ENCODE measurements around the gene HIRIP3.
"Not testable (repeated sequence)": the region's sequence is repeated elsewhere in the genome, so short reads cannot be mapped to it uniquely, and the experiment has no call there.

Gene HIRIP3, protein sequence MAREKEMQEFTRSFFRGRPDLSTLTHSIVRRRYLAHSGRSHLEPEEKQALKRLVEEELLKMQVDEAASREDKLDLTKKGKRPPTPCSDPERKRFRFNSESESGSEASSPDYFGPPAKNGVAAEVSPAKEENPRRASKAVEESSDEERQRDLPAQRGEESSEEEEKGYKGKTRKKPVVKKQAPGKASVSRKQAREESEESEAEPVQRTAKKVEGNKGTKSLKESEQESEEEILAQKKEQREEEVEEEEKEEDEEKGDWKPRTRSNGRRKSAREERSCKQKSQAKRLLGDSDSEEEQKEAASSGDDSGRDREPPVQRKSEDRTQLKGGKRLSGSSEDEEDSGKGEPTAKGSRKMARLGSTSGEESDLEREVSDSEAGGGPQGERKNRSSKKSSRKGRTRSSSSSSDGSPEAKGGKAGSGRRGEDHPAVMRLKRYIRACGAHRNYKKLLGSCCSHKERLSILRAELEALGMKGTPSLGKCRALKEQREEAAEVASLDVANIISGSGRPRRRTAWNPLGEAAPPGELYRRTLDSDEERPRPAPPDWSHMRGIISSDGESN

DNA sequence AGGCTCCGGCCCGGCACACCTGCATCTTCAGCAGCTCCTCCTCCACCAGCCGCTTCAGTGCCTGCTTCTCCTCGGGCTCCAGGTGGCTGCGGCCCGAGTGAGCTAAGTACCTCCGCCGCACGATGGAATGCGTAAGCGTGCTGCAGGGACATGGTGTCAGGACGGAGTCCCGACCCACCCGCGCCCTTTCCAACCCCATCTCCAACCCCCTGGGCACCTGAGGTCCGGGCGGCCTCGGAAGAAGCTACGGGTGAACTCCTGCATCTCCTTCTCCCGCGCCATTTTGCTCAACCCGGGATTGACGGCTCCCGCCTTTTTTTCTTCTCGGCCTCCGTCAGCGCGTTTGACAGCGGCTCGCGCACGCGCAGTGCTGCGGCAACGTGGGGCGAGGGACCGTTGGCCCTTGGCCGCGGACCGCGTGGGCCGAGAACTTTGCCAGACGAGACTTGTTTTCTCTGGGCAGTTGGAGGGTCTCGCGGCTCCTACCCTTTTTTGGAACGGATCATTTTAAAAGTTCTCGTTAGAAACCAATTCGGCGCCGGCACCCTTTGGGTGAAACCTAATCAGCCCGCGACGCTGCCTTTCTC is at the start of gene HIRIP3:
Gene HIRIP3 (minus strand): TSS at position 294 of the 587 bp plus-strand sequence. CDS start 12 bp downstream, at position 282.
- DNase-seq (ENCODE audit: low read depth): no peak

DNA sequence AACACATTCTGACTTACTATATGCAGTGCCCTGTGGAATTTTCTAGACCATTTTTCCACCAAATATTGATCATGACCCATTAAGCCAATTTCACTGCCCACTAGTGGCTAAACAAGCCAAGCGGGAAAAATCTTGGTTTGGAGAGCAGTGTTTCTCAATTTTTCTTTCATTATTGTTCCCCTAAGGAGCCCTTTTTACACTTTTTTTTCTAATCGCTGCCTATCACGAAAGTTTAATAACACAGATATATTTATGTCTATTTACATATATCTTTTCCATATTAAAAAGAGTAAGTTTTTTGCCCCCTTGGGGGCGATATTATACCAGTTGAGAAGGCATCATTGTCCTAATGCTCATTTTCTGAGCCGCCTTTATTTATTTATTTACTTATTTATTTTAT is 46.4 kb upstream of the HIRIP3 start:
- no peak for DNase-seq (ENCODE audit: low read depth)

GRCh38 chr16:30040690-30041089 is 45.3 kb upstream of the HIRIP3 start:
- not testable (repeated sequence) for DNase-seq (ENCODE audit: low read depth)

GRCh38 chr16:30040221-30040620 is 44.8 kb upstream of the HIRIP3 start:
- no peak for DNase-seq (ENCODE audit: low read depth)

GRCh38 chr16:30033270-30033669 is 37.9 kb upstream of the HIRIP3 start:
- DNase-seq (ENCODE audit: low read depth): no peak

DNA sequence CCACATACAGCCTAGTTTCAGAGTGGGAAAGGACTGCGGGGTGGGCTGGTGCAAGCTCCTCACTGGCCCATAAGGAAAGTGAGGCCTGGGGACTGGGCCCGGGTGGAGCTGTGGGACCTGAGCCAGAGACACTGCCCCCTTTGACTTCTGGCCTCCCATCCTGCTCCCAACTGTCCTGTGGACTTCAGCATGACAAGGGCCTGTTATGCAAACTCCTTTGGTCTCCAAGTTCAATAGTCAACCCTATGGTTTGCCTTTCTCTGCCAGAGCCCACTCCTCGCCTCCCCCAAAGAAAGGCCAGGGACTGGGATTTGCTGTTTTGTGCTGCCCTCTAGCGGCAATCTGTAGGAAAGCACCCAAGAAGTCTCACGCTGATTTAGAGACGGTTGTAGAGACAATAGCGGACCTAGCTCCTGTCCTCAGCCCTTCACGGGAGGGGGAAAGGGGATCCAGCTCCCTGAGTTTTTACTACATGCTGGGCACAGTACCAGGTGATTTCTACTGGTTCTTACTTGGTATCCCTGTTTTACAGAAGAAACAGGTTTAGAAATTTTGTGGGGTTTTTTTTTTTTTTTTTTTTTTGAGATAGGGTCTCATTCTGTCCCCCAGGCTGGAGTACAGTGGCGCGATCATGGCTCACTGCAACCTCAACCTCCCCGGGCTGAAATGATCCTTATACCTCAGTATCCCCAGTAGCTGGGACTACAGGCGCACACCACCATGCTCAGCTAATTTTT is 36.8 kb upstream of the HIRIP3 start:
- DNase-seq (ENCODE audit: low read depth): no peak

DNA sequence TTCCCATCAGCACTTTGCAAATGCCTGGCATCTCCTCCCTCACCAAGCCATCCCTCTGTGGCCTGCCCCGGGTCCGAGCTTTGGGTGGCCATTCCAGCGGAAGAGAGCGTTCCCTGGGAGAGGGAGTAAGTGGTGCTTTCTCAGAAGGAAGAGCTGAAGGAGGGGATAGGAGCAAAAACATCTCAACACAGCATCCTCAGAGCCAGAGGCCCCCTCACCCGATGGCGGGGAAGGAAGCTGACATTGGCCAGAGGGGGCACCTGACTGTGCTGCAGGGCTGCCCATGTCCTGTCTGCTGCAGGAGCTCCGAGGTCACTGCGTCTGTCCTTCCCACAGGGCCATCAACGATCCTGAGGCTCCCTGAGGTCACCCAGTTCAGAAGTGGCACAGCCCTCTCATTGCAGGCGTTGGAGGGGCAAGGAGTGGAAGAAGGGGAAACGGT is 36.1 kb upstream of the HIRIP3 start:
- DNase-seq (ENCODE audit: low read depth): no peak

- no peak for DNase-seq (ENCODE audit: low read depth)
Measured at GRCh38 chr16:30030841-30031413, 35.5 kb upstream of the HIRIP3 start, which contains the start of gene TLCD3B. Gene TLCD3B (minus strand): TSS chr16:30031271. CDS start chr16:30030527, 744 bp downstream.

- DNase-seq (ENCODE audit: low read depth): no peak
Measured at GRCh38 chr16:30030011-30030685, 34.7 kb upstream of the HIRIP3 start.

DNA sequence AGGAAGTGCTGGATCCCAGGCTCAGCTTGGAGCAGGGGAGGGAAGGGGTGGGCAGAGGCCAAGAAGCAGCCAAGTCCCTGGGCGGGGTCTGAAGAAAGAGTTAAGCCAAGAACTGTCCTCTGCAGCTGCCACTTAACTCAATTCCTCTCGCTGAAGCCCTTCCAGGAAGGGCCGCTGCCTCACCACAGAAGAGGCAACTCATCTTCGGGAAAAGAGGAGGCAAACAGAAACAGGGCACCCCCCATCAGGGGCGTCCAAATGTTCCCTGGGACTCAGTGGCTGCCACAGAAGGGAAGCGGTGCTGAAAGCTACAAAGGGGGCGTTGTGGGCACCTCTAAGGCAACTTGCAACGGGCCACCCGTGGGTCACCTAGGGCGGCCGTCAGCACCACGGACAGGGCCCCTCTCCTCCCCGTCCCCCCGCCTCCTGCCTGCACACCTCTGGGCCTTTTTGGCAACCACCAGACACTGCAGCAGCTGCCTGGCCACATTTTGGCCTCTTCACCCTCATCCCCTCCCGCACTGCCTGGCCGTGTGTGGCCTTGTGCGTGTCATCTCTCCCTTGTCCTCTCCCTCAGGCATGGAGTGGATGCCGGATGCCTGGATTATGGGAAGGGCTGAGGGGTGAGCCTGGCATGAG is 33.1 kb upstream of the HIRIP3 start:
- DNase-seq (ENCODE audit: low read depth): no peak

DNA sequence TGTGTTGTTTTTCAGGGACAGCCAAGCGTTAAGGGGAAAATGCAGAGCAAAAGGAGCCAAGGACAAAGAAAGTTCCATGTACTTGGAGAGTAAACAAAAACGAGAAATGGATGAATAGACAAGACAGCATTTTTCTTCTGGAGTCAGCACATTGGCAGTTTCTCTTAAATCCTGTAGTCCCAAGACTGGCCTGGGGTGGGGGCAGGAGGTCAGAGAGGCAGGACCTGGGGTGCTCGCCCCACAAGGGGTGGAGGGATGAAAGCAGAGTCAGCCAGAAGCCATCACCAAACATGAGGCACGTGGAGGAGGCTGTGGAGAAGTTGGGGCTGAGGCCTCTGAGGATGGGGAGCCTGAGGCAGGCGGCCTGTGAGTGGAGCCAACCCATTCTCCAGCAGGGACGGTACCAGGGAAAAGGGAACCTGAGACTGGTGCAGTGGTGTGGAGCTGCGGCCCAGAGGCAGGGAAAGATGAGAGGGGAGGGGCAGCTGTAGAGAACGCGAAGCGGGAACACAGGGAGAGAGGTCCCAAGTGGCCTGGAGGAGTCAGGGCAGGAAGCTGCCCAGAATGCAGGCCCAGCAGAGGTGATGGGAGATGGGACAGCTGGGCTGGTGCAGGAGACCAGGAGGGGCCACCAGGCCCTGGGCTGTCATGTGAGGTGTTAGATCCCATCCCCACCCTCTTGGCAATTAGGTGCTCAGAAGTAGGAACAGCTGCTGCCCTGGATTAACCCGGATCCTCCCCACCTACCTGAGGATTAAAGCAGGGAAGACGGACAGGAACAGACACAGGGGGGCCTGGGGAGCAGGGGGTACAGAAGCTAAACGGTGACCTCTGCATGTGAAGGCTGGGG is 32.4 kb upstream of the HIRIP3 start:
- no peak for DNase-seq (ENCODE audit: low read depth)

- DNase-seq (ENCODE audit: low read depth): no peak
Measured at GRCh38 chr16:30026449-30026848, 31.0 kb upstream of the HIRIP3 start.

DNA sequence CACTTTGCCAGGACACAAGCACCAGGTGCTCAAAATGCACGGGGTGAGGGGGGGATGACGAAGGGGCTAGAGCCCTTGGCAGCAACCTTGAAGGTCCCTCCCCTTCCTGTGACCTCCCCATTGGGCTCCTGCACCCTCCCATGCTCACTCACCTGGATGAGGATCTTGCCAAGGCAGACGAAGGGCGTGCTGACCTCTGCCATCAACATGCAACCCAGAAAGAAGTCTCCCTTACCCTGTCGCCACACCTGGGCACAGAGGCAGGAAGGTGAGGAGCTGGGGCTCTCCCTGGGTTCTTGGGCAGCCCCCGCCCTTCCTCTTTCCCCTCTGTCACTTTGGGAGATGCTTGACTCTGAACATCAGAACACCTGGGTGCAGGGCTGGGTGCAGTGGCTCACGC is 30.2 kb upstream of the HIRIP3 start:
- no peak for DNase-seq (ENCODE audit: low read depth)

DNA sequence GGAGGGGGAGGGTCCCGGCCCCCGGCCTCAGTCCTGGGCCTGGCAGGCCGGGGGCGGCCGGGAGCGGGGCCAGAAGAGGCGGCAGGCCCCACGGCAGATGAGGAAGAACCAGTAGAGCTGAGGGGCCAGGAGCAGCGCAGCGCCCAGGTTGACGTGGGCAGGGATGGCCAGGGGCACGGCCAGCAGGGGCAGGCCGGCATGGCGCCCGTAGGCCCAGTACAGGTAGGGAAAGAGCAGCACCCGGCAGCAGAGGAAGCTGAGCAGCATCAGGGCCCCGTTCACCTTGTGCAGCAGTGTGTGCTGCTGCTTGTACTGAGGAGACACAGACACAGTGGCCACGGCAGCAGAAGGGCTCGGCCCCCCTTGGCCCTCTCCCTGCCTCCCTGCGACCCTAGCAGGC is 29.7 kb upstream of the HIRIP3 start:
- DNase-seq (ENCODE audit: low read depth): no peak

DNA sequence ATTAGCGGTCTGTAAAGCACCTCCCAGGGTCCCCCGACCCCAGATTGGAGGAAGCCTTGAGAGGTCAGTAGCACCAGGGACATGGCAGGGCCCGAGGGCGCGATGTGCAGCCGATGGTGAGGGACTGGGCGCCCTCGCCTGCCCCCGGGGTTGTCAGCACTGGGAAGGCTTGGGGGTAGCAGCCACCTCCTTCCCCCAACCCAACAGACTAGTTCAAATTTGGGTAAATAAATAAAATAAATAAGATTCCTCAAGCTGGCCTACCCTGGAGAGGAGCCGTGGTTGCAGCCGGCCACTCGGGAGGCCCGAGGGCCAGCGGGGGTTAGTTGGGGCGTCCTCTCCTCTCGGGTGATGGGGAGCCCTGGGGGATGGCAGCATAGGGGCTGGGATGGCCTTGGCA is 29.0 kb upstream of the HIRIP3 start:
- DNase-seq (ENCODE audit: low read depth): no peak

GRCh38 chr16:30023586-30023985 is 28.2 kb upstream of the HIRIP3 start:
- DNase-seq (ENCODE audit: low read depth): no peak

DNA sequence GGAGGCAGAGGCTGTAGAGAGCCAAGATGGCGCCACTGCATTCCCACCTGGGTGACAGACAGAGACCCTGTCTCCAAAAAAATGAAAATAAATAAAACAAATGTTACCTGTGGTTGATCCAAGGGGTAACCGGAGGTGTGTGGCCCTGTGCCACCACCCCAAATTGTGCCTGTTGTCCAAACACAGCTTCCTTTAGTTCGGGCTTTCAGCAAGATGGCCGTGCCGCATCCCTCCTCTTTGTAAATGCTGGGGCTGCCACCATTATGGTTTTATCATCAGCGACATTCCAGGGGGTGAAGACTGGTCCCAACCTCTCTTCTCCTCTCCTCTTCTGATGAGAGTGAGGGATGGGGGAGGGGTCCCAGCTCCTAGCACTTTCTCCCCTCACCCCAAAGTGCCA is 27.5 kb upstream of the HIRIP3 start, which contains the start of gene C16orf92:
Gene C16orf92 (plus strand): TSS at position 312 of the 400 bp plus-strand sequence. CDS start 143 bp downstream, outside the sequence.
- DNase-seq (ENCODE audit: low read depth): no peak

DNA sequence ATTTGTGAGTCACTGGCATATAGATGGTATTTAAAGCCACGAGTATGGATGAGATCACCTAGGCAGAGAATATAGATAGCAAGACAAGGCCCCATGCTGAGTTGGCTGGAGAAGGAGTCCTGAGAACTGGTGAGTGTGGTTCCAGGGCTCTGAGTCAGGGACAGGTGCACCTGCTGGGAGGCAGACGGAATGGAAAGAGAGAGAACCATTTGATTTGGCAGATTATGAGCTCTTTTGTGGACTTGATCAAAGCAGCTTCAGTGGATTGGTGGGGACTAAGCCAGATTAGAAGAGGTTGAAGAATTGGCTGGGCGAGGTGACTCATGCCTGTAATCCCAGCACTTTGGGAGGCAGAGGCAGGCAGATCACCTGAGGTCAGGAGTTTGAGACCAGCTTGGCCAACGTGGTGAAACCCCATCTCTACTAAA is 23.3 kb upstream of the HIRIP3 start:
- no peak for DNase-seq (ENCODE audit: low read depth)

DNA sequence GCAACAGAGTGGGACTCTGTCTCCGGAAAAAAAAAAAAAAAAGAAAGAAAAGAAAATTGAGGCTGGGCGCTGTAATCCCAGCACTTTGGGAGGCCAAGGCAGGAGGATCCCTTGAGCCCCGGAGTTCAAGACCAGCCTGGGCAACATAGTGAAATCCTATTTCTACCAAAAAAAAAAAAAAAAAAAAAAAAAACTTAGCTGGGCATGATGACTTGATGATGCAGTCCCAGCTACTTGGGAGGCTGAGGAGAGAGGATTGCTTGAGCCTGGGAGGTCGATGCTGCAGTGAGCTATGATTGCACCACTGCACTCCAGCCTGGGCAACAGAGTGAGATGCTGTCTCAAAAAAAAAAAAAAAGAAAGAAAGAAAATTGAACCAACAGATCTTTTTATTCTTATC is 22.5 kb upstream of the HIRIP3 start:
- not testable (repeated sequence) for DNase-seq (ENCODE audit: low read depth)

DNA sequence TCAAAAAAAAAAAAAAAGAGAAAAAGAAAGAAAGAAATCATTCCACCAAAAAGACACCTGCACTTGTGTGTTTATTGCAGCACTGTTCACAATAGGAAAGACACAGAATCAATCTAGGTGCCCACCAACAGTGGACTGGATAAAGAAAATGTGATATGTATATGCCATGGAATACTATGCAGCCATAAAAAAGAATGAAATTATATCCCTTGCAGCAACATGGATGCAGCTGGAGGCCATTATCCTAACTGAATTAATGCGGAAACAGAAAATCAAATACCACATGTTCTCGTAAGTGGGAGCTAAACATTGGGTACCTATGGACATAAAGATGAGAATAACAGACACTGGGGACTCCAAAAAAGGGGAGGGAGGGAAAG is 21.9 kb upstream of the HIRIP3 start:
- no peak for DNase-seq (ENCODE audit: low read depth)
